Measurements from ENCODE around the gene MDN1. TPM values are rescaled to one million over a fixed set of nuclear protein-coding genes. Genes with fewer than 3 reads are reported as not detected.
"Not testable (repeated sequence)": the region's sequence is repeated elsewhere in the genome, so short reads cannot be mapped to it uniquely, and the experiment has no call there.

The MDN1 gene
- polyA plus RNA-seq, 4 donors = 35.6 to 48.1 (median 42.3) TPM

DNA sequence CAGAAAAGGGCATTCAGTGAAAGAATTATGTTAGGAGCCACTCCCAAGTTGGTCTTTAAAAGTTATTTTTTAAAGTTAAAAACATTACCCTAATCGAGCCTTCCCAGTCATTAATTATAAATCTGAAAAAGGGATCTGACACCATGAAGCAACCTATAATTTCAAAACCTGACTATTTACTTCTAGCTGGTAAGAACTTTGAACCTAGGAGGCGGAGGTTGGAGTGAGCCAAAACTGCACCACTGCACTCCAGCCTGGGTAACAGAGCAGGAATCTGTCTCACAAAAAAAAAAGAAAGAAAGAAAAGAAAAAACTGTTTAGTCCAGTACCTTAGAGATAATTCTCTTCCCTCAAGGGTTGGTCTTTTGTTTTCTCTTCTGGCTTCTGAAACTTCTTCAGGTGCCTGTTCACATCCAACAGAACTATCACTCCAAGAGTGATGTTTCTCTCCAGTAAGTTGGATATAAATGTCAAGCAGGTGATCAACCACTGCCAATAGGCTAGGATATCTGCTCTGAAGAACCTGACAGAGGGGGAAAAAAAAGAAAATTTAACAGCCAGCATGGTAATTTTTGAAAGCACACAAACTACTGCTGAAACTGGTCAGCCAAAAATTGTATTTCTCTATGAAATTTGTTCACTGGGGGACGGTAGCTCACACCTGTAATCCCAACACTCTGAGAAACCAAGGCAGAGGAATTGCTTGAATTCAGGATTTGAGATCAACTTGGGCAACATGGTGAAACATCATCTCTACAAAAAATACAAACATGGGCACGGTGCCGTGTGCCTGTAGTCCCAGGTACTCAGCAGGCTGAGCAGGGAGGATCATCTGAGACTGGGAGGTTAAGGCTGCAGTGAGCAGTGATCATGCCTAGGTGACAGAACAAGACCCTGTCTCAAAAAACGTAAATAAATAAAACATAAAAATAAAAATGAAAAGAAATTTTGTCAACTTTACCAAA lies 38.2 kb downstream of the MDN1 start:
- DNase-seq (ENCODE audit: low read depth in 4 of 4, low spot score in 3 of 4) = no peak

DNA sequence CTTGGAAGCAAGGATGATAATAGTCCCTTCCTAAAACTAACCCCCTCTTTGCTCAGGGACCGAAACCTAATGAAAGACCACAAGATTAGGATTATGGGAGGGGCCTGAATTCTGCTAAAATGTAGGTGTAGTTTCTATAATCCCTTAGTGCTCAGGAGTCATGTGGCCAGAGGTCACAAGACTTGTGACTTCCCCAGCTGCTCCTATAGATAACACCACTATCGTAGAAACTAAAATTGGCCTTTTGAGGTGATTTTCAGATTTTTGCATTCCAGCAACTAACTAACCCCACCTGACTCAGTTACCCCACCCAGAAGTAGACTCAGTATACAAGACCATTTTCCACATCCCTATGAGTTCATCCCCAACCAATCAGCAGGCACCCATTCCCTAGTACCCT lies 42.1 kb downstream of the MDN1 start:
- DNase-seq (ENCODE audit: low read depth in 4 of 4, low spot score in 3 of 4) = no peak

DNA sequence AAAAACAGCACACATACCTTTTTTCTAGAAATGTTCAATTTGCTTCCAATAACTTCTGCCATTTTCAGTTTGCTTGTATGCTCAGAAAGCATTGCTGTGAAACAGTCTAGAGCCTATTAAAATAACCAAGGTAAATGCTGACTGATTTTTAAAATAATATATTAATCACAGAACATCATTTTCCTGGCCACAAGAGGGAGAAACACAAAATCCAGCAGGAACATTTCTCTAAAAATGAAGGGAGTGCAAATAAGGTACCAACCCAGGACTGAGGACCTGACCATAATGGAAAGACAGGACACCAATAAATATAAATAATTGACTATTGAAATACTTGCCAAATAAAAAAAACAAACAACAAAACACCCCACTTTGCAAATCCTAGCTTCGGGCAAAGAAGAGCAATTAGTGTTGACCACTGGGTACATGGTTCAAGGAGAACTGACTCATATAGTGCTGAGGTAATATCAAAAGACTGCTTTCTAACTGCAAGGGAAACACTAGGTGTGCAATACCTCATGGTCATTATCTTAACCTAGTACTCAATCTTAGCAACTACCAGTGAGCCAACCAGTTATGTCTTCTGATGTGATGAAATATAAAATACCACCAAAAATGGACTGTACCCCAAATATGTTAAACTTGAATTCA lies 42.9 kb downstream of the MDN1 start:
- DNase-seq (ENCODE audit: low read depth in 4 of 4, low spot score in 3 of 4) = no peak

DNA sequence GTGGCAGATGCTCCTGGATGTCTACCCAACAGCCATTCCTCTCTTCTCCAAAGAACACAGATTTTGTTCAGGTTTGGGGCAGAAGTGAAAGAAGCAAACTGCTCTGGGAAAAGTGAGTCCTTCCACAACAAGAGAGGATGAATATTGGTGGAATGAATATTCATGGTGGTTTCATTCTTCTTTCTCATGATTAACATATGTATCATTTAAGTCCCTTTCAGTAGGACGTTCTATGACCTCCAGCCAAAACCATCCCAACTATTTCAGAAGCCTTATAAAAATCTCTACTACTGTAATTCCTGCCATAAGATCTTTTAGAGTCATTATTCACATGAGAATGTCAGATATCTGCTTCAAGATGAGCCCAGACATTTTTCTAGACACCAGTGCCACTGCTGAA lies 44.4 kb downstream of the MDN1 start:
- DNase-seq (ENCODE audit: low read depth in 4 of 4, low spot score in 3 of 4) = no peak

DNA sequence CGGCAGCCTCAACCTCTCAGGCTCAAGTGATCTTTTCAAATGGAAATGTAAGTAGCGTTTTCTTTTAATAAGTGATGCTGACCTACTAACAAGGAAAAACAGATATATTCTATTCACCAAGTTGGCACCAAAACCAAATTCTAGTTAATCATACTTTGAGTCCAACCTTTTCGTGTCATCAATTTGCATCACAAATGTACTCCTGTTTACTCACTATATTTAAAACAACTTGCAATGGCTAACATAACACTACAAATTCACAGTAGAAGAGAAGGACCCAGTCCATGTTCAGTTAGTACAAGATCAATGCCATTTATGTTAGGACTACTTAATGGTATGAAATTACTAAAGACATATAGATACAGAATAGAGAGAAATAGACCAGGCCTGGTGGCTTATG lies 50.0 kb downstream of the MDN1 start:
- DNase-seq (ENCODE audit: low read depth in 4 of 4, low spot score in 3 of 4) = no peak

DNA sequence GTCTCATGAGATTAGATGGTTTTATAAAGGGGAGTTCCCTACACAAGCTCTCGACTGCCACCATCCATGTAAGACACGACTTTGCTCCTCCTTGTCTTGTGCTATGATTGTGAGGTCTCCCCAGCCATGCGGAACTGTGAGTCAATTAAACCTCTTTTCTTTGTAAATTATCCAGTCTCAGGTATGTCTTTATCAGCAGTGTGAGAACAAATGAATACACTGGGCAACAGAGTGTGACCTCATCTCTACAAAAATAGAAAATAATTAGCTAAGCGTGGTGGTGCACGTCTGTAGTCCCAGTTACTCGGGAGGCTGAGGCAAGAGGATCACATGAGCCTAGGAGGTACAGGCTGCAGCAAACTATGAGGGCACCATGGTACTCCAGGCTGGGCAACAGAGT lies 51.3 kb downstream of the MDN1 start:
- no peak for DNase-seq (ENCODE audit: low read depth in 4 of 4, low spot score in 3 of 4)

DNA sequence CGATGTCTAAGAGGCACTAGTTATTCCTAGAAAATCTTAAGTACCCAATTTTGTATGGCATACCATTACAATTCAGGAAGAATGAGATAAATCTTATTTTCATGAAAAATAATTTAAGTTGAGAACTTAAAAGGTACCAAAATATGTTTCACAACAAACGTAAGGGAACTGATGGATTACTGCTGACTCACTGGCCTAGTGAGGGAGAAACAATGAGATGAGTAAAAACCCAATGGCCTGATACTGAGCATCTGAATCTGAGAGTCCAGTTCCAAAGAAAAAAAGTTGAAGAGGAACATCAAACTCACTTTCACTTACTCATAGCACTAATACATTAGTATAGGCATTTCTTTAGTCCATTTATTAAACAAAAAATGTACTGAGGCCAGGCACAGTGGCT lies 56.0 kb downstream of the MDN1 start:
- DNase-seq (ENCODE audit: low read depth in 4 of 4, low spot score in 3 of 4) = no peak

DNA sequence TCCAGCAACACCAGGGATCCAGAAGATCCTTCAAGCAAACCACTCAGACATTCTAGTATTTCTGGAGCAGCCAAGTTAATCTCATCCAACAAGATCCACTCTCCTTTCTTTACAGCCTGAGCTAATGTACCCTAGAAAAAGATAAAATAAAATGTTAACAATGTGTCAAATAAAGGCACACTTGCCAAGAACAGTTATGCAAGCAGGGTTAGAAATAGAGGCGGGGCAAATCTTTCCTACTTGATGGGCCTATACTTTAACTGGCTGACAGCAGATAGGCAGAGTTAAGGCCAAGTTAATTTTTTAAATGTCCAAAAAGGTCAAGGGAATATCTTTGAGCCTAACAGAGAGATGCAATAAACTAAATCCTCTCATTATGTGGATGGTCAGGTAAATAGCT lies 60.8 kb downstream of the MDN1 start:
- no peak for DNase-seq (ENCODE audit: low read depth in 4 of 4, low spot score in 3 of 4)

DNA sequence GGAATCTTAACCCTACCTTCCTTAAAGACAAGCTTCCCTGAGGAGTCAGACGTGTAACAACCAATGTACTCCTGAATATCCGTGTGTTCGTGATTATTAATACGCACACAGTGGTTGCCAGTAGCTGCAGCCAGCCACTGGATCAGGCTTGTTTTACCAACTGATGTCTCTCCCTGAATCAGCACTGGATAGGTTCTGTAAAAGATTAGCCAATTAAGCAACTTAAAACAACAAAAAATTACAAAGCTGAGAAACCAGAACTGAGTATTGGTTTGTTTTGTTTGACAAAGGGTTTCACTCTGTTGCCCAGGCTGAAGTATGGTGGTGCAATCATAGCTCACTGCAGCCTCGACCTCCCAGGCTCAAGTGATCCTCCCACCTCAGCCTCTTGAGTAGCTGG lies 69.3 kb downstream of the MDN1 start:
- no peak for DNase-seq (ENCODE audit: low read depth in 4 of 4, low spot score in 3 of 4)

DNA sequence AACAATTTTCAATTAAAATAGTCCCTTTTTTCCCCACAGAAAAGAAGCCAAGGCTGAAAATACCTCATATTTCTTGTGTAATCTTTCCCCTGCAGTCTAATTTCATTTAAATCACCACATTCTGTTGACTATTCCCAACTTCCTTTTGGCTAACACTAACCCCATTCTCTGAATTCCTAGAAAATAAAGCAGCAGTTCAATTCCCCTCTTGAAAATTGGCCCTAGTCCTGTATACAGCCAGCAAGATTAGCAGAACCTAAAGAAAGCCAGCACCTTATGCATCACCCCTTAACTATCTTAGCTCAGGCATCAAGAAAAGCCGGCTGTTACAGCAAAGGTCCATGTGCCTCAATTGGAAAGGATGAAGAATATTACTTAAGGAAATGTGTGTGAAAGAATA lies 69.7 kb downstream of the MDN1 start:
- DNase-seq (ENCODE audit: low read depth in 4 of 4, low spot score in 3 of 4) = no peak

DNA sequence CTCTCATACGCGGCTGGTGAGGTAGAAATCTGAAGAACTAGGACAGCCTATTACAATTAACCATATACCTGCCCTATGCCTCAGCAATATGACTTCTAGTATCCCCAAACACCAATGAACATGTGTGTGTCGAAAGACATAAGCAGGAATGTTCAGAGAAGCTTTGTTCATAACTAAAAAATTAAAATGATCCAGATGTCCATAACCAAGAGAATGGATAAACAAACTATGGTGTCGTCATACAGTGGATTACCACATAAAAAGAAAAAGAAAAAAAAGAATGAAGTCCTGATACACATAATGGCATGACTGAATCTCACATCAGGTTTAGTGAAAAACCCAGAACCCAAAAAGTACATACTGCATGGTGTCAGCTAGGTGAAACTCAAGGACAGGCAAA lies 73.9 kb downstream of the MDN1 start:
- DNase-seq (ENCODE audit: low read depth in 4 of 4, low spot score in 3 of 4) = no peak

DNA sequence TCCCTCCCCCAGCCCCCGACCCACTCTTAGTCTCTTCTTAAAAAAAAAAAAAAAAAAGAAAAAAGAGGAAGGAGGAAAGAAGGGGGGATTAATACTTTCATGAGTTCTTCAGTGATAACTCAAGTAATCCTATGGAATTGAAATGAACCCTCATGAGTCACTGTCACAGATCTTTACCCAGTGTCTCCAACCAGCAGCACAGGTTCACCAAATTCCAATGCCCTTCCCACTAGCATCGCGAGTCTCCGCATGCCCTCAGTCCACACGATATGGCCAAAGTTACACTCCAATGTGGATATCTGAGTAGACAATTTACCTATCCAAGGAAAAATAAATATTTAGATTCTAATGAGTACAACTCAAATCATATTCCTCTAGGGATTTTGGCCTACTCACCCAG lies 74.5 kb downstream of the MDN1 start:
- no peak for DNase-seq (ENCODE audit: low read depth in 4 of 4, low spot score in 3 of 4)

DNA sequence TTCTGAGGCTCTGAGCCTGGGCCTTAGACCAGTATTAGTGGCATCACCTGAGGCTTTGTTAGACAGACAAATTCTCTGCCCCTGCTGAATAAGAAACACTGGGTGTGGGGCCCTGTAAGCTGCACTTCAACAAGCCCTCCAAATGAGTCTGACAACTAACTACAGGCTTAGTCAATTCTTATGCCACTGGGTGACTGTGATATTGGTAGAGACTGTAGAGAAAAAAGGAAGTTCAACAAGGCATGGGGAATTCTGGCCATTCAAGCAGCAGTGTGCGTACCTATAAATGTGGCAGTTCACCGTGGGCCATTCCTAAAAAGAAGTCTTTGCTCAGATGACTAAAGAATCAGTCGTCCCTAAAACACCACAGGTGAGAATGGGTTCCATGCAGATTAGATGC lies 82.7 kb downstream of the MDN1 start:
- no peak for DNase-seq (ENCODE audit: low read depth in 4 of 4, low spot score in 3 of 4)

DNA sequence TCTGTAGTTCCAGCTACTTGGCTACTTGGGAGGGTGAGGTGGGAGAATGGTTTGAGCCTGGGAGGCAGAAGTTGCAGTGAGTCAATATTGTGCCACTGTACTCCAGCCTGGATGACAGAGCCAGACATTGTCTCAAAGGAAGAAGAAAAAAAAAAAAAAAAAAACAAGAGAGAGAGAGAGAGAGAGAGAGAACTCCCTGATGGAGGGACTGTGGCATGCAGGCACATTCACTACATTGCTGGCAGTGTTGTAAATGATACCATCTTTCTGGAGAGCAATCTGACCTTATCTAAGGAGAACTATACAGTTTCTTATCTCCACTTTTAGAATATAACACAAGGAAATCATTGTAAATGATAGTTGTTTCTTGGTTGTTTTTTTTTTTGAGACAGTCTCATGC lies 85.1 kb downstream of the MDN1 start:
- DNase-seq (ENCODE audit: low read depth in 4 of 4, low spot score in 3 of 4) = no peak

DNA sequence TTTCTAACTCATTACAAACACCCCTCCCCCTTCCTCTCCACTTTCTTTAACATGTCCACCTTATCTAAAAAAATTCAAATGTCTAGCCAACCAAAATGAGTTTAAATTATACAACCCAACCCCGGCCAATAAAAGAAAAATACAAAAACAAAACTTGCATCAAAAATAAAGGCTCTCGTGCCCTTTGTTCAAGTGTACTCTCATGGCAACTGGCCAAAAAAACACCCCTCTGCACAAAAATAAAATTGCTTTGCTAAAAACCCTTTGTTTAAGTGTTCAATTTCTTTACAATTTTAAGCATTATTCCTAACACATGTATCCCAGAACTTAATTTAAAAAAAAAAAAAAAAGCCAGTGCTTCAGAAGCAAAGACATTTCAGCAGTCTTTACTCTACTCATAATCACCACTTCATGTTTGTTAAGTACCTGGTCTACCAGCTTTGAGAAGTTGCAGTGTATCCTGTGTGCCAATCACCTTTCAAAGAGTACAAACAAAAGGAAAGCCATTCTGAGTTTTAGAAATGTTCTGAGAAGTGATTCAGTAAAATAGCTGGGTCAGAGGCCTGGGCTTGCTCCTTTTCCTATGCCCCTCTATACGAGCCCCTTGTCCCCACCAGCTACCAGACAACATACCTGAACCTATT lies 87.5 kb downstream of the MDN1 start:
- no peak for DNase-seq (ENCODE audit: low read depth in 4 of 4, low spot score in 3 of 4)

DNA sequence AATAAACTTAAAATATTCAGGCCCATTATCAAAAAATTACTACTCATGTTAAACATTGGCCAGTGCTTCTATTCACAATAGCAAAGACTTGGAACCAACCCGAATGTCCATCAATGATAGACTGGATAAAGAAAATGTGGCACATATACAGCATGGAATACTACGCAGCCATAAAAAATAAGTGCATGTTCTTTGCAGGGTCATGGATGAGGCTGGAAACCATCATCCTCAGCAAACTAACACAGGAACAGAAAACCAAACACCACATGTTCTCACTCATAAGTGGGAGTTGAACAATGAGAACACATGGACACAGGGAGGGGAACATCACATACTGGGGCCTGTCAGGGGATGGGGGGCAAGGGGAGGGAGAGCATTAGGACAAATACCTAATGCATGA lies 88.3 kb downstream of the MDN1 start:
- DNase-seq (ENCODE audit: low read depth in 4 of 4, low spot score in 3 of 4) = not testable (repeated sequence)

DNA sequence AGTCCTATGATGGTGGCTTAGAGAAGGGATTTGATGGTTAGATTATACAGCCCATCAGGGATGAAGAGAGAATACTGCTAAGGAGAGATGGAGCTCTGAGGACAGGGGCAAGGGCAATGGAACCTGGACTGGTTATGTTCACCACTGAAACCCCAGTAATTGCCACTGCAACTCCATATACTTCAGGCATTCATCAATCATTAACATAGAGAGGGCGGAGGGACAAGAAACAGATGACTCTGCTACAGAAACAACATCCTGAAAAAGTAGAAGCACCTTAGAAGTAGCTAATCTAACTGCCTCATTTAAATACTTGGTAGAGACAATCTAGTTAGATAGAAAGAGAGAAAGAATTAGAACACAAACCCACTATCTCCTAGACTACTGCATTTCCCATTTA lies 89.8 kb downstream of the MDN1 start:
- DNase-seq (ENCODE audit: low read depth in 4 of 4, low spot score in 3 of 4) = no peak

DNA sequence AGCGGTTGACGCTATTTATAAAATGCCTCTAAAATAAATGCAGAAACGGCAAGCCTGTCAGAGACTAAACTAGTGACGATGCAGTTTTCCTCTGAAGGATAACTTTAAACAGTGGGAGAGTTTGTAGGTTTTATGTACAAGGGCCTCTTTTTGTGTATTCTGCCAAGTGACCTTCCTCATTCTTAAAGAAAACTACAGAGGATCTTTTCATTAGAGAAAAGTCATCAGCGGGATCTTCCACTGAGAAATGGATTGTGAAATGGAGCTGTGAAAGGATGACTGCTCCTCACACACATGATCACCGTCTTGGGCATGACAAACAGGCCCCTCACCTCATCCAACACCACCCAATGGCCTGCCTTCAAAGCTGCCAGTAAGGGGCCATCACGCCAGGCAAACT lies 92.1 kb downstream of the MDN1 start:
- no peak for DNase-seq (ENCODE audit: low read depth in 4 of 4, low spot score in 3 of 4)

DNA sequence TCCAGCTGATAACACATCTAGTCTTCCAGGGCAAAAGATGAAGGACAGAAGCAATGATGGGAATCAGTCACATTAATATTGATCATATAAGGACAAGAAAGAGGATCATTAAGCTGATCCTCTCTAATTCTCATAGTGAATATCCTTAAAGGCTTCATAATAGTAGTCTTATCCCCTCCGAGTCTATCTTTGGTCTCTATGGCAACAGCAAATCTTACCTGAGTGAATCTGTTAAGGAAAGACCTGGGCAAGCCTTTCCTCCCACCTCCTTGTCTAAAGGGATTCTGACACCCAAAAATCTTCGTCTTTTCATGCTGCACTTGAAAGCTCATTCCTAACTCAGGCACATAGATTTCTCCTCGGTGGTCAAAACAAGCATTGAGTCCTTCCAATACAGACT lies 94.6 kb downstream of the MDN1 start:
- no peak for DNase-seq (ENCODE audit: low read depth in 4 of 4, low spot score in 3 of 4)

DNA sequence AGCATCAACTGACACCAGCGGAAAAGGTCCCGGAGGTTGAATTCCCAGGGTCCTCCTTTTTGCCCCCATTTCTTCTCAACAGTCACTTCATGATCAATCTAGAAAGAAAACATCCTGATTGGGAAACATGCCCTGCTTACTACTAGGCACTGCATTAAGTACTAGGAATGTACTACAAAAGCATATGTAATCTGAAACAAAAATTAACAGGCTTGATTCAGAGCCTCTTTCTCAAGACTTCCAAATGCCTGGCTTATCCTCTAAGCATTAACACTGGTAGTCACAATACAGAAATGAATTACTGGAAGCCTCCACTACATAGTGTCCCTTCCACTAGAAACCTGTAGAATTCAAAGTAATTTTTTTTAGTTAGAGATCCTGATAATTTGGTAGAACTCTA lies 96.5 kb downstream of the MDN1 start:
- no peak for DNase-seq (ENCODE audit: low read depth in 4 of 4, low spot score in 3 of 4)

DNA sequence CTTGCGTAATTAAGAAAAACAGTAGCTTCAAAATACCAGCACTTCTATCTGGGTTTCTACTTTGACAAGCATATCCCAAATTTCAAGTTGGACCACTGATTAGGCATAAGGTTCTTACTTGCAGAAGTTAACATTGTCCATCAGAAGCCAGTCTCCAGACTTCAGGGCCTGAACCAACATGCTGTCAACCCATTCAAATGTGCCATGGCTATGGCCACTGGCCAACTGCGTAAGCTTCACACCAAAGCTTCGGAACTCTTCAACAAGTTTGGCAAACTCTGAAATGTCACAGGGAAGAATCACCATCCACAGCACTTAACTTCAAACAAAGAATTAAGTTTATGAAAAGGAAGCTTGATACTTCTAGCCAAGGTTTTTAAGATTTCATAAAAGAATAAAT lies 103.1 kb downstream of the MDN1 start:
- DNase-seq (ENCODE audit: low read depth in 4 of 4, low spot score in 3 of 4) = no peak

DNA sequence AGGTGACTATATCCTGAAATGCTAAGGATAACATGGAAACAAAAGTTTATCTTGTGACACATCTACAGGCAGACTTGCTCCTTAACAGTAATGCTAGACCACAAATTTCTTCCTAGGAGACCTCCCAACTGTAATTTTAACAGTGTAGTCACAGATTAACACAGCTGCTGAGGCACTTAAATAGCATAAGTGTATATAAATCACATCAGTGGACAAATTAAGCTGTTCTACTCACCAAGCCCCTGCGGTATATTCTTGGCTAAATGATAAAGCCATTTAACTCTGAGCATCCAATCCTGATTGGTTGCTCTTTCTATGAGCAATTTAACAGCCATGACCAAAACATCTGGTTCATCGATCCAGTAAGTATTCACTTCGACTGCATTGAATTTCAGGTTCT lies 107.8 kb downstream of the MDN1 start:
- DNase-seq (ENCODE audit: low read depth in 4 of 4, low spot score in 3 of 4) = no peak

Measured in left renal pelvis (tissue), 4 donors.